CD4-positive, alpha-beta T cell treated with Interferon alpha-2 for 1 hour (primary cell): Measurements from ENCODE around the gene RAB3GAP2.
"Not testable (repeated sequence)": the region's sequence is repeated elsewhere in the genome, so short reads cannot be mapped to it uniquely, and the experiment has no call there.

Experiments
- DNase-seq, 2 donors: peaks; one replicate each; pipeline ENCODE4 v3.0.0-alpha.2; 2020 to 2022

RAB3GAP2 gene

GRCh38 chr1:220236278-220236677, 36.0 kb downstream of the RAB3GAP2 start:
- DNase-seq = not testable (repeated sequence)

GRCh38 chr1:220235462-220235861, 36.8 kb downstream of the RAB3GAP2 start:
- no peak for DNase-seq

GRCh38 chr1:220233927-220234326, 38.3 kb downstream of the RAB3GAP2 start:
- DNase-seq = no peak

- no peak for DNase-seq
These were observed 42.5 kb downstream of the RAB3GAP2 start for GRCh38 chr1:220229771-220230170.

GRCh38 chr1:220227393-220227792, 44.9 kb downstream of the RAB3GAP2 start:
- DNase-seq = no peak

GRCh38 chr1:220226752-220227151, 45.5 kb downstream of the RAB3GAP2 start:
- no peak for DNase-seq

- DNase-seq = no peak
These were observed 46.3 kb downstream of the RAB3GAP2 start for GRCh38 chr1:220225957-220226356.

GRCh38 chr1:220224611-220225124, 47.6 kb downstream of the RAB3GAP2 start:
- no peak for DNase-seq

- DNase-seq = no peak
These were observed 48.2 kb downstream of the RAB3GAP2 start for GRCh38 chr1:220224033-220224432.

- no peak for DNase-seq
These were observed 49.3 kb downstream of the RAB3GAP2 start for GRCh38 chr1:220222939-220223338.

- DNase-seq = no peak
These were observed 50.6 kb downstream of the RAB3GAP2 start for GRCh38 chr1:220221670-220222069.

- no peak for DNase-seq
These were observed 51.0 kb downstream of the RAB3GAP2 start for GRCh38 chr1:220221269-220221668.

GRCh38 chr1:220220699-220221040, 51.6 kb downstream of the RAB3GAP2 start:
- DNase-seq = not testable (repeated sequence)

GRCh38 chr1:220219865-220220698, 52.2 kb downstream of the RAB3GAP2 start:
- DNase-seq = peak in 1 of 2 donors; percentile 7

GRCh38 chr1:220219136-220219442, 53.2 kb downstream of the RAB3GAP2 start:
- DNase-seq = no peak

GRCh38 chr1:220218397-220219135, 53.7 kb downstream of the RAB3GAP2 start:
- peak; percentile 31 to 43 for DNase-seq

- peak in 1 of 2 donors; percentile 11 for DNase-seq
These were observed 54.8 kb downstream of the RAB3GAP2 start for GRCh38 chr1:220217383-220217988.

GRCh38 chr1:220213382-220213983, 58.8 kb downstream of the RAB3GAP2 start:
- no peak for DNase-seq

- DNase-seq = no peak
These were observed 64.8 kb downstream of the RAB3GAP2 start for GRCh38 chr1:220207411-220207810.

GRCh38 chr1:220204758-220205157, 67.5 kb downstream of the RAB3GAP2 start:
- DNase-seq = not testable (repeated sequence)

- no peak for DNase-seq
These were observed 68.4 kb downstream of the RAB3GAP2 start for GRCh38 chr1:220203816-220204215.

GRCh38 chr1:220198186-220199005, 73.9 kb downstream of the RAB3GAP2 start:
- DNase-seq = no peak
